ENCODE results near the gene PRRX1.

GRCh38 chr1:170707959-170708655, 44.2 kb downstream of the PRRX1 start:
- TF ChIP-seq CTCF (conservative IDR thresholded peaks at IDR 0.05), result no peak
- TF ChIP-seq ZFX (IDR thresholded peaks at IDR 0.05), result no peak
